ENCODE data around the gene FGD6.
"Not testable (repeated sequence)": the region's sequence is repeated elsewhere in the genome, so short reads cannot be mapped to it uniquely, and the experiment has no call there.

The FGD6 gene

DNA sequence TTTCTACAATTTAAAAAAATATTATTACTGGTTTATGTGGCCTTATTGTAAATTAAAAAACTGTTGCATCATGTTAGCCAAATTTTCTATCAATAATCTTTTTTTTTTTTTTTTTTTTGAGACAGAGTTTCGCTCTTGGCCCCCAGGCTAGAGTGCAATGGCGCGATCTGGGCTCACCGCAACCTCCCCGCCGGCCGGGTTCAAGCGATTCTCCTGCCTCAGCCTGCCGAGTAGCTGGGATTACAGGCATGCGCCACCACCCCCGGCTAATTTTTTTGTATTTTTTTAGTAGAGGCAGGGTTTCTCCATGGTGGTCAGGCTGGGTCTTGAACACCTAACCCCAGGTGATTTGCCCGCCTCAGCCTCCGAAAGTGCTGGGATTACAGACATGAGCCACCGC lies 16.9 kb upstream of the FGD6 start:
- DNase-seq (ENCODE audit: low spot score) = not testable (repeated sequence)

DNA sequence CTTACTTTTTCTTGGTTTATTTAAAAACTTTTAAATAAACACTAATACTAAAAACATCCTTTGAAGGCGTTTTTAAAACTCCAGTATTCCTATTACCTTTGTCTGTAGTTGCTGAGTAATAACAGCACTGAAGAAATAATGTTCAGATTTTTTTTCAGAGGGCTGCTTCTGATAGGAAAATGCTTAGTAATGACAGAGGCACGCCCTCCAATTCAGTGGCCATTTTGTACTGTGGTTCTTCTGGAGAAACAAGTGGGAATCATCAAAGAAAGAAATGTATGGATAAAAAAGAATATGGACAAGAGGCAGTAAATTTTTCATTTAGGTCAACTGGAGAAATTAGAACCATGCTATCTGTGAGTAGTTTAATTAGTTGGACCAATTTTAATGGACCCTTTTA lies 13.9 kb upstream of the FGD6 start:
- DNase-seq (ENCODE audit: low spot score) = no peak

DNA sequence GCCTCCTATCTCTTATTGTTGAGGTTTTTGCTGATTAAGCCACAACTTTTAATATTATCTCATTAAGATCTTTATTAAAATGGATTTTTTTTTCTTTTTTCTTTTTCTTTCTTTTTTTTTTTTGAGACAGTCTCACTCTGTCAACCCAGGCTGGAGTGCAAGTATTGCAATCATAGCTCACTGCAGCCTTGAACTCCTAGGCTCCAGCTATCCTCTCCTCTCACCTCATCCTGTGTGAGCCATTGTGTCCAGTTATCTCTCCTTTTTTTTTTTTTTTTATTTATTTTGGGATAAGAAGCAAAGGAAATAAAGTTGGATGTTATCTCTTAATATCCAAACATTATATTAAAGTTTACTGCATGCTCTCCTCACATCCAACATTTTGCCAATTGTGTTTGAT lies 13.0 kb upstream of the FGD6 start:
- DNase-seq (ENCODE audit: low spot score) = no peak

DNA sequence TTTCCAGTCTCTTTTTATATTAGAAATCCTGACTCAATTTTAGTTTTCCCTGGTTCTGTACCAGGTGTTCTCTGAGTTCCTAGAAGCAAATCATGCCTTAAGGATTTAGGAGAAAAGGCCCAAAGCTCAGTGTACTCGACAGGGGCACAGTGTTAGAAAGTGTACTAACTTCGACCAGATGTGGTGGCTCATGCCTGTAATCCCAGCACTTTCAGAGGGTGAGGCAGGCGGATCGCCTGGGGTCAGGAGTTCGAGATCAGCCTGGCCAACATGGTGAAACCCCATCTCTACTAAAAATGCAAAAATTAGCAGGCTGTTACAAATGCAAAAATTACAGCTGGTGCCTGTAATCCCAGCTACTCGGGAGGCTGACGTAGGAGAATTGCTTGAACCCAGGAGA lies 12.4 kb upstream of the FGD6 start:
- no peak for DNase-seq (ENCODE audit: low spot score)

DNA sequence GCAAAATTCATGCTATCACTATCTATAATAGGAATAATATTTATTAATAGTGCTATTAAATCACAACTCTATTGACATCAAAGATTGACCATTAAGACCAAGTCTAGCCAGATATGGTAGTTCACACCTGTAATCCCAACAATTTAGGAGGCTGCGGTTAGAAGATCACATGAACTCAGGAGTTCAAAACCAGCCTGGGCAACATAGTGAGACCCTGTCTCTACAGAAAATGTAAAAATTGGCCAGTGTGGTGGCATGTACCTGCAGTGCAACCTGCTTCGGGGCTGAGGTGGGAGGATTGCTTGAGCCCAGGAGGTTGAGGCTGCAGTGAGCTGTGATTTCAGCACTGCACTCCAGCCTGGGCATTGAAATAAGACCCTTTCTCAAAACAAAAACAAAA lies 11.3 kb upstream of the FGD6 start:
- DNase-seq (ENCODE audit: low spot score) = no peak

DNA sequence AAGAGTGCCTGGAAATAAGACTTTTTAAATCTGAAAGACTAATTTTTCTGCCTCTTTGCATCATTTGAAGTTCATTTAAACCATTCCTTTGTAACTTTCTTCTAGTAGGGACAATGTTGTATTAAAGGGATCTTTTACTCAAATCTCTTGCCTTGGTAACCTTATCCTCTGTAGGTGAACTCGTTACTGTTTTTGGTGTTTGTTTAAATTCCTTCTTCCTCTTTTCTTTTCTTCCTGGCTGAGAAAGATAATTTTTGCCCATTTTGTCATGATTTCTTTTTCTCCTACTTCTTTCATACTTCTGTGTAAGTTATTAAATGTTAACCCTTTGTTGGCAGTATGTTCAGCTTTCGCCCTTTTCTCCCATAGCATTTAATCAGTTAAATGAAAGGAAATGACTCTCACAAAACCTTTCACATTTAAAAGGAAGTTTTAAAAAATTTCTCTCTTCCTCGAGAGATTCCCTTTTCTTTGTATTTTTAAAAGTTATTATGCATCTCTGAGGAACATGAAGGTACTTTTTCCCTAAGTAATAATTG lies 10.6 kb upstream of the FGD6 start:
- DNase-seq (ENCODE audit: low spot score) = no peak

DNA sequence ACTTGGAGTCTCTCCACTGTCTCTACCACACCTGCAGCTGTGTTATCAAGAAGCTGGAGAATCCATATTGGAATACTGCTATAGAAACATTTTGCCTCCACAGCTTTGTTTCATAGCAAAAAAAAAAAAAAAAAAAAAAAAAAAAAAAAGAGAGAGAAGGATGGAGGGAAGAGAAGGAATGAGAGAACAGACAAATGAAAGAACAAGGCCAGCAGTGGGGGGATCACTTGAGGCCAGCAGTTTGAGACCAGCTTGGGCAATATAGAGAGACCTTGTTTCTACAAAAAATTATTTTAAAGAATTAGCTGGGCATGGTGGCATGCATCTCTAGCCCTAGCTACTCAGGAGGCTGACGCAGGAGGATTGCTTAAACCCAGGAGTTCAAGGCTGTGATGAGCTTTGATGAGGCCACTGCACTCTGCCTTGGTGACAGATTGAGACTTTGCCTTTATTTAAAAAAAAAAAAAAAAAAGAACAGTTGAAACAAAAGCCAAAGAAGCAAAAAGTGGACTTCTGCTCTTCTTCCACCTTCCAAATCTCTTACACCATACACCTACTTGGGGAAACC lies 8.5 kb upstream of the FGD6 start:
- DNase-seq (ENCODE audit: low spot score) = no peak

DNA sequence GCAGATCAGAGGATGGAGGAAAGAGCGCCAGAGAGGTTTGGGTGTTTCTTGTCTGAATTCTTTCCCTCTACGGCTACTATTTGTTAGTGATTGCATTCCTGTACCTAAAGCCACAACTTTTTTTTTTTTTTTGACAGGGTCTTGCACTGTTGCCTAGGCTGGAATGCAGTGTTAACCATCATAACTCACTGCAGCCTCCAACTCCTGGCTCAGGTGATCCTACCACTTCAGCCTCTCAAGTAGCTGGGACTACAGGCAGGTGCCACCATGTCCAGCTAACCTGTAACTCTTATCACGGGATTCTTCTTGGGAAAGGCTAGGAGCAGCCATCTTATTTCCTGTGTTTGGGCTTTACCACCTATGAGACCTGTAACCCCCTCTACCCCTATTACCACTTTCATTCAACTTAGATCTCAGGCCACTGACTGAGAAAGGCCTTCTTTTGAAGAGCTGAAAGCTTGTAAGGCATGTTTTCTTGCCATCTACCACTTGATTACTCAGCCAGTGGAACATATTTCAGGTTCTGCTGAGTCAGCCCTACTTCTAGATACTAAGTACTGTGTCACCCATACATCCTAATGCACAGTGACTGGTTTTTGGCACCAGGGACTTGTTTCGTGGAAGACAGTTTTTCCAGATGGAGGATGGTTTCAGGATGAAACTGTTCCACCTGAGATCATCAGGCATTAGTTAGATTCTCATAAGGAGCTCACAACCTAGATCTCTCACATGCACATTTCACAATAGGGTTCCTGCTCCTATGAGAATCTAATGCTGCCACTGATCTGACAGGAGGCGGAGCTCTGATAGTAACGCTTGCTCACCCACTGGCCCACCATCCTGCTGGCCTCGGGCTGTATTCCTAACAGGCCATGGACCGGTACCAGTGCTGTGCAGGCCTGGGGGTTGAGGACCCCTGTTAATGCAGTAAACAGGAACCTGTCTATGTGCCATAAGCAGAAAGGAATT lies 7.2 kb upstream of the FGD6 start:
- DNase-seq (ENCODE audit: low spot score) = peak; percentile 61

DNA sequence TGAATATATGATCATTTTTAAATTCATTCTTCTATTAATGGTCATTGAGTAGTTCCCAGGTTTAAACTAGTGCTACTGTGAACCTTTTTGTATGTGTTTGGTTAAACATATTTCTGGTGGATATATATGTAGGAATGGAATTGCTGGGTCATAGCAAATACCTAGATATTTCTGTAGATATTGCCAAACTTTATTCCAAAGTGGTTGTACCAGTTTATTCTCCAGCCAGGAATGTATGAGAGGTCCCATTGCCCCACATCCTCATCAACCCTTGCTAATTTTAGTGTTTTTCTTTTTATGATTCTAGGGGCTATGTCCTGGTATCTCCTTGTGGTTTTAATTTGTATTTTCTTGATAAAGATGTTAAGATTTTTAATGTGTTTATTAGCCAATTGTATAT lies 3.5 kb upstream of the FGD6 start:
- DNase-seq (ENCODE audit: low spot score) = no peak

DNA sequence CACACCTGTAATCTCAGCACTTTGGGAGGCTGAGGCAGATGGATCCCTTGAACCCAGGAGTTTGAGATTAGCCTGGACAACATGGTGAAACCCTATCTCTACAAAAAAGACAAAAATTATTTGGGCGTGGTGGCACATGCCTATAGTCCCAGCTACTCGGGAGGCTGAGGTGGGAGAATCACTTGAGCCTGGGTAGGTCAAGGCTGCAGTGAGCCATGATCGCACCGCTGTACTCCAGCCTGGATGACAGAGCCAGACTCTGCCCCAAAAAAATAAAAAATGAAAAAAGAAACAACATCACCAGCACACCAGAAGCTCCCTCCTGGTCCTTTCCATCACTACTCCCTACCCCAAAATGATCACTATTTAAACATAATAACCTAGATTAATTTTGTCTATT lies 2.9 kb upstream of the FGD6 start:
- no peak for DNase-seq (ENCODE audit: low spot score)

DNA sequence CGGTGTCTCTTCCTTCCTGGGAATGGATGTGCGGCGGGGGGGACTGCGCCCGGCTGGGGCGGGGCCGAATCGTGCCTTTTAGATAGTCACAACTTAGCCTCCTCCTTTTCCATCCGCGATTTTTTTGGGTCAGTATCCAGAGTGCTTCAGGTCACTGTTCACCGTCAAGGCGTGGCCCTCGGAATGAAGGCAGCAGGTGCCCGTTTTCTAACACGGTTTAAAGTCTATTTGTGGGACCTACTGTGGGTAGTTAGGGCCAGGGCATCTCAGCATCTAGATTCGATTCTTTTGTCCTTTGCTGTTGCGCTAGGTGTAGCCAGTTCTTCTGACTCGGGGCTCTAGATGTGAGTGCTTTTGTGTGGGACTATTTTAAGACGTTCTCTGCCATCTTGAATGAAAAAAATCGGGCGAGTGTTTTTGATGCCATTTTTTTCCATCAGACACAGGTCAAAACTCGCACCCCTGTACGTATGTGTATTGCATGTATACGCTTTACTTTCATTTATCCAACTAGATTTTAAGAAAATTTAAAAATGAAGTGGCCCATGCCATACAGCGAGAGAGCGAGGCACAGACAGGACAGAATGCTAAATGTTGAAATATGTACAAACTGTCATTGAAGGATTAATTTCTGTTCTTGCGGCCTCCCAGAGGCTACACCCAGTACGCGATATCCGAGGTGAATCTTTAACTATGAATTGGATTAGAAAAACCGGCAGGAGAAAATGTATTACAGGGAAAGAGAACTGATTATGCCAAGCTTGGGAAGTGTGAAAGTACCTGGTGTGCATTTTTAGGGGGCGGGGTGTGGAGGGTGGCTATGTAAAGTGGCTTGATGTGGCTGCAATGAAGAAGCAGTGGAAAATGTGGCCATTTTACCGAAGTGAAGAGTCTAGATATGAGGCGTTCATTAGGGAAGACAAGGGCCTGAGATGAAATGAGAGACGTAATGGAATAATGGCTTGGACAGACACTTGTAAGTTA lies 1.2 kb upstream of the FGD6 start:
- peak; percentile 80 for DNase-seq (ENCODE audit: low spot score)

DNA sequence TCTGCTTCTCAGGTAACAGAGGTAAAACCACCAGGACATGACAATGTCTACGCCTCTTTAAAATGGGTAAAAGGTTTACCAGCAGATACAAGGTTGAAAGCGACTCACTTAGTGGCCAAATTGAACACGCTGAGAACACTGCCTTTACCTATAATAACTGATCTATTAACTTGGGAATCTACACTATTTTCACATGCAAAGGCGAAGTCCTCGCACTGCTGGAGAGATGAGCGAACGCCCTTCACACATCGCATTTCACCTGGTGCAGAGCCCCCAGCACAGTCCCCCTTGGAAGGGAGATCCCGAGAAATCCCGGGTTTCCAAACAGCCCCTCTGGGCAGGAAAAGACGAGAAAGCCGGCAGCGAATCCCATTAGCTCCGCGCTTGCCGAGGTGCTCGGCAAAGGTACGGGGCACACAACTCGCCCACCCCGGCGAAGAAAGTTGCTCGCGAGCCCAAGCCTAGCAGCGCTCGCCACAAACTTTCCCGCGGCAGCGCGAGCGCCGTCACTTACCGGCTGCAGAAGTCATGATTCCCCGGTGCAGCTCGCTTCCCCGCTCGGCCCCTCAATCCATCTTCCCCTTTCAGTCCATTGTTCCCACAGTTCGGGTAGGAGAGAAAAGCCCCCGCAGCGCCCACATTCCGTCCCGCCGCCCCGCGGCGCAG lies 423 bp downstream of the FGD6 start:
- DNase-seq (ENCODE audit: low spot score) = no peak

DNA sequence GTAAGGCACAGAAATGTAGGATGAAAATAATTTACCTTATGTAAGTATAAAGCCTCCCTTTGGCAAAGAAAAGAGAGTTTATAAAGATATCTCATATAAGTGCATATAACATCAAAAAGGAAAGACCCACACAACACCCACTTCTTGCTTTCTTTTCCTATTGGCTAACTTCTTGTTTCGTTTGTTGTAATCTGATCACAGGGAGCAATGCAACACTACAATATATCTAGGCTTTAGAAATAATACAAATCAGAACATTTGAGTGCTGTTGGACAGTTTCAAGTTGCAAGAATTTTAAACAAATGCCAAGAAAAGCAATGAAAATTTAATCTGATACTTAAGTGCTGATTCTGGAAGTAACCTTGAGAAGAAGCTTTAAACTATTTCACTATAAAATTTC lies 1.3 kb downstream of the FGD6 start:
- DNase-seq (ENCODE audit: low spot score) = no peak

DNA sequence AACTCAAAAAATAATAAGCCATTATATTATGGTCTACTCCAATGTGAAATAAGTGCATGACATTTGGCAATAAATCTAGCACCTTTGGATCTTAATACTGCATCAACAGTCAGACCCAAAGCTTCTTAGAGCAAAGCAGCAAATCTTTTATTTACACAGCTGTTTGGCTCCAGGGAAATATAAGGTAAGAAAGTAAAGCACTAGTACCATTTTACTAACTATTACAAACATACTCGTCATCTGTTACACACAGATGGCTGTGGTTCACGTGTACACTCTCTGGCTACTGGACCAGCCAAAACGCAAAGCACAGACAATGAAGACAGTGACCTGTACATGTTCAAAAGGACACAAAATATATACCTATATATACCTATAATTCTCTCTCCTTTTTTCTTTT lies 2.8 kb downstream of the FGD6 start:
- no peak for DNase-seq (ENCODE audit: low spot score)

DNA sequence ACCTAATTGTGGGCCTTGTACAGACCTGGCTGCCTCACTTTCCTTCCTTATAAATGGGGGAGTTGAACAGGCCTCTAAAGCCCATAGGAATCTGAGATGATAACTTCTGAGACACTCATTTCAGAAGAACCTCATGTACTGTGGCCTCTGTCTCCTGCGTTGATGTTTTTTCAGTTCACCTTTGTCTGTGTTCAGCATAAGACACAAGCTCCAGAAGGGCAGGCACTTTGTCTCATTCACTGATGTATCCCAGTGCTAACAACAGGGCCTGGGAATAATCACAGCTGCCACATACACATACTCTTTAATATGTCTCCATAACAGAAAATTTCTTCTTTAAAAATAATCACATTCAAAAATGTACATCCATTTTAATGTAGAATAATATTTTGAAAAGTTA lies 3.3 kb downstream of the FGD6 start:
- no peak for DNase-seq (ENCODE audit: low spot score)

DNA sequence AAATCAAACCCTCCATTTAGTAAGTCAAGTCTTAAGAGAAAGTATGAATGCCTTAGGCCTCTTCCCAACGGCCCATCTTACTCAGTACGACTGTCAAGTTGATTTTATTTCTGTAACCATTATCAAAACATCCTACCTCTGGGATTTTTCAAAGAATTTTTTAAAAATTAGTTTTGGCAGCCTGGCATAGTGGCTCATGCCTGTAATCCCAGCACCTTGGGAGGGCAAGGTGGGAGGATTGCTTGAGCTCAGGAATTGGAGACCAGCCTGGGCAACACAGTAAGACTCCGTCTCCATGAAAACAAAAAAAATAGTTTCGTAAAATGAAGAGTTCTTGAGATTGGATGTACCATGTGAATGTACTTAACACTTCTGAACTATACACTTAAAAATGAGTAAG lies 4.1 kb downstream of the FGD6 start:
- no peak for DNase-seq (ENCODE audit: low spot score)

DNA sequence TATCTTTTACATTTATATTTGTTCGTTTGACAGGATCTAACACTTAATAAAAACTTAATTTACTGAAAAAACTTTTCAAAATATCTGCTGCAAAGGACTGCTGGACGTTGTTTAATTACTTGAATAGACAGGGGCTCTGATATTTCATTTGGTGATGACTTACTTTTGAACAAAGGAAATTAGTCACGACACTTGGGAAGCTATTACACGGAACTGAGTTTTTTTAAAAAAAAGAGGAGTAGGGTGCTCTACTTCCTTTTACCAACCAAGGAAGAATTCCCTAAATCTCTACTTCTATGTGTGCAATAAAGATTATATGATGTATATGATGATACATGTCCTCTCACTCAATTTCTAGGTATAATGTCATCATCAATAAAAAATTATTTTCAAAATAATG lies 4.7 kb downstream of the FGD6 start:
- no peak for DNase-seq (ENCODE audit: low spot score)

DNA sequence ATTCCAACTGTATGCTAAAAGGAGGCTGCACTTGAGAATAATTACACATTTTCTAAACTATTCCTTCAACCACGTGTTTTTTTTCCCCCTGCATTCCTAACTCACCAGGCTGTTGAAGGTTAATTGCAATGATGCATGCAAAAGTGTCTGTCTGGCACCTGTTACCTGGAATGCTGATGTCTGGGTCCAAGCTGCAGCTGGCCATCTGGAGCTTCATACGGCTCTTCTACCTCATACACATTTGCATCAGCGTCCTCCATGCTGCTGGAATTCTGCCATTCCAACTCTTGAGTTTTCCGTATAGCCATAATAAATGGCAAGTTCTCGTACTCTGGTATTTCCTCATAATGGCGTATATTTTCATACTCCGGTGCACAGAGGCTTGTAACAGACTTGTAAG lies 8.6 kb downstream of the FGD6 start:
- DNase-seq (ENCODE audit: low spot score) = no peak

DNA sequence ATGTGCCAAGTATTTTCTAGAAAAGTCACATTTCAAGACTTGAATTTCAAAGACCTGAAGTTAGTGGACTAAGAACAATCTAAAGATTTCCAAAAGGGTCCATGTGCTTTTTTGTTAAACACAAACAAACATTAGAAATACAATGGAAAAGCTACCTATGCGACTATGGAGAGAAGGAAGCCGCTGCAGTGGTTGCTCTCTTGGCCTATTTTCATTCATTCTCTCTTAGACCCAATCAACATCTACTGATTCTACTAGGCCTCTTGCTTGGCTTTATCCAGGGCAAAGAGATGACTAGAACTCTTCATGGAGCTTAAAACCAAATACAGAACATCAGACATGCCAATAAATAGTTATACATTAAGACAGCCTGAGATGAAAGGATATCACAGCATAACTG lies 9.9 kb downstream of the FGD6 start:
- DNase-seq (ENCODE audit: low spot score) = no peak

DNA sequence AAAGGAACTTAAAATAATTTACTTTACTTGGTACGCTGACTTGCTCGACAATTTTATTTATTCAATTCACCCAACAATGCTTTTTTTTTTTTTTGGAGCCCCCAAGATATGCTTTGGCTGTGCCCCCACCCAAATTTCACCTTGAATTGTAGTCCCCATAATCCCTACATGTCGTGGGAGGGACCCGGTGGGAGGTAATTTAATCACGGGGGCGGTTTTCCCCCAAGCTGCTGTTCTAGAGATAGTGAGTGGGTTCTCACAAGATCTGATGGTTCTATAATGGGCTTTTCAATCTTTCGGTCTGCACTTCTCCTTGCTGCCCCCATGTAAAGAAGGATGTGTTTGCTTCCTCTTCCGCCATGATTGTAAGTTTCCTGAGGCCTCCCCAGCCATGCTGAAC lies 10.4 kb downstream of the FGD6 start:
- no peak for DNase-seq (ENCODE audit: low spot score)

DNA sequence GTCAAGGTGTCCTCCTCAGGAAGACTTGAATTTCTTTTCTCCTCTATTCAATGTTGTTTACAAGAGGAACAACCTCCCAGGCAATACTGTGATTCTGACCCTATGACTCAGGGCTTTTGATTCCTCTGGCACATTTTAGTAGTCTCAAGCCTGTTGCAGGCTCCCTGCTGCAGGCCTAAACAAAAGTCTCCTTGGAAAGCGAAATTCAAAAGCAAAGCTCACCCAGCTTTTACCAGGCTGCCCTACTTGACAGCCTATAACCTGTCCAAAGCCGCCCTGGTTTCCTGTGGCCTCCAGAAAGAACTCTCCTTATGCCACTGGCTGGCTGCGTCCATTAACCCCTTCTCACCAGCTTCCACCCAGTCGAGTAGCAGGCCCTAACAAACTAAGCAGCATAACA lies 11.6 kb downstream of the FGD6 start:
- DNase-seq (ENCODE audit: low spot score) = peak; percentile 80
